Esophagus squamous epithelium (tissue), 4 donors: ENCODE data around the gene PTPN6.

Experiments used
- POLR2A ChIP-seq, 4 donors: fragments of 450-650 bp; IDR thresholded peaks; one replicate each; pipeline ENCODE4 v1.6.1; 2017; ENCODE audit warnings: antibody characterized with exemption in 4 of 4, mild to moderate bottlenecking in 4 of 4, moderate library complexity in 3 of 4
- TF ChIP-seq, protein P1 (sequence below), 6 experiments: fragments of 450-650 bp in 4 of 6; fragments of 200-600 bp in 2 of 6; sonication (generic) in 2 of 6; IDR thresholded peaks; one replicate each; pipeline ENCODE4 v1.5.1; 2016 to 2019; ENCODE audit warnings: antibody characterized with exemption in 6 of 6, mild to moderate bottlenecking in 4 of 6, moderate library complexity in 4 of 6

DNA sequence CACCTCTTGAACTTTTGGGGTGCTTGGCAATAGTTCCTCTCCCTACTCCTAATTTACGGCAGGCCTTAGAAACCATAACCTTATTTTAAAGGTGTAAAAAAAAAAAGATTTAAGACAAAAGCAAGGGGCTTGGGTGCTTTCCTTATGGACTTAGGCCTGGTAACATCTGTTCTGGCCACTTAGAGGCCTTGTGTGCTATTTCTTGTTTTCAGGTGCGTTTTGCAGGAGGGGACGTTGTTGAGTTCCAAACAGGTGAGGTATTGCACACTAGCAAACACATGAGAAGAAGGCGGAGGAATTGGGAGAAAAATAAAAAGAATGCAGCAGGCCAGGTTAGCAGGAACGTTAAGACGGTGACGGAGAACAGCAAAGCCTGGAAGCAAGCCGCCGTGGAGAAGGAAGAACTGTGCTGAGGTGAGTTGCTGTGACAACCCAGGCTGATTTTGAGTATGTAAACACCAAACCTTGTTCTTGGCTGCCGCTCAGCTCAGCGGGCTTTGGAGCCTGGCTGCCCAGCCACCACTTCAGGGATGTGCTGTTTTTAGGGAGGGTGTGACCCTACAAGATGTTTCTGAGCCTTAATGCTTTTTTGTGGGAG lies 36.9 kb downstream of the PTPN6 start:
- TF ChIP-seq, protein P1, sequence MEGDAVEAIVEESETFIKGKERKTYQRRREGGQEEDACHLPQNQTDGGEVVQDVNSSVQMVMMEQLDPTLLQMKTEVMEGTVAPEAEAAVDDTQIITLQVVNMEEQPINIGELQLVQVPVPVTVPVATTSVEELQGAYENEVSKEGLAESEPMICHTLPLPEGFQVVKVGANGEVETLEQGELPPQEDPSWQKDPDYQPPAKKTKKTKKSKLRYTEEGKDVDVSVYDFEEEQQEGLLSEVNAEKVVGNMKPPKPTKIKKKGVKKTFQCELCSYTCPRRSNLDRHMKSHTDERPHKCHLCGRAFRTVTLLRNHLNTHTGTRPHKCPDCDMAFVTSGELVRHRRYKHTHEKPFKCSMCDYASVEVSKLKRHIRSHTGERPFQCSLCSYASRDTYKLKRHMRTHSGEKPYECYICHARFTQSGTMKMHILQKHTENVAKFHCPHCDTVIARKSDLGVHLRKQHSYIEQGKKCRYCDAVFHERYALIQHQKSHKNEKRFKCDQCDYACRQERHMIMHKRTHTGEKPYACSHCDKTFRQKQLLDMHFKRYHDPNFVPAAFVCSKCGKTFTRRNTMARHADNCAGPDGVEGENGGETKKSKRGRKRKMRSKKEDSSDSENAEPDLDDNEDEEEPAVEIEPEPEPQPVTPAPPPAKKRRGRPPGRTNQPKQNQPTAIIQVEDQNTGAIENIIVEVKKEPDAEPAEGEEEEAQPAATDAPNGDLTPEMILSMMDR (IDR thresholded peaks at IDR 0.05): no peak
- TF ChIP-seq POLR2A (IDR thresholded peaks at IDR 0.05): no peak
